Brain pericyte (primary cell): Measurements from ENCODE around the gene CEP55.

Source experiments
- DNase-seq: peaks from one replicate; pipeline ENCODE4 v3.0.0-alpha.2; 2012; ENCODE audit warnings: low read depth, low spot score

Gene CEP55

DNA sequence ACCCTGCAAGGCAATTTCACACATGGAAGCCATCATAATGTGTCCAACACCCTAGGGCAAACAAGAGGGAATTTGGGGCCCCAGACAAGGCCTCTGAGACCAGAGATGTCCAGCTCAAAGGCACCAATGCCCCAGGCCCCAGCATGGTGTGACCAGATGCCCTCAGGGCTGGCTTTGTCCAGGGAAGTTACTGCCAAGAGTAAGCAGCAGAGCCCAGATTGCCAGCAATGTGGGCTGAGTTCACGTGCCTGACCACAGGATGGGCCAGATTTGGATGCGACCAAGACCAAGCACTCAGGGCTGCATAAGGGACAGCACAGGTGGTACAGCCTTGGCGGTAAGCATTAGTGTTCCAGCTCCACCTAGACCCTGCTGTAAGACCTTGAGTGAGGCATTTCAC, 27.0 kb upstream of the CEP55 start:
- no peak for DNase-seq

- DNase-seq = peak; percentile 73
Measured at GRCh38 chr10:93471110-93471651, 25.2 kb upstream of the CEP55 start.

- no peak for DNase-seq
Measured at GRCh38 chr10:93473161-93473560, 23.3 kb upstream of the CEP55 start.

DNA sequence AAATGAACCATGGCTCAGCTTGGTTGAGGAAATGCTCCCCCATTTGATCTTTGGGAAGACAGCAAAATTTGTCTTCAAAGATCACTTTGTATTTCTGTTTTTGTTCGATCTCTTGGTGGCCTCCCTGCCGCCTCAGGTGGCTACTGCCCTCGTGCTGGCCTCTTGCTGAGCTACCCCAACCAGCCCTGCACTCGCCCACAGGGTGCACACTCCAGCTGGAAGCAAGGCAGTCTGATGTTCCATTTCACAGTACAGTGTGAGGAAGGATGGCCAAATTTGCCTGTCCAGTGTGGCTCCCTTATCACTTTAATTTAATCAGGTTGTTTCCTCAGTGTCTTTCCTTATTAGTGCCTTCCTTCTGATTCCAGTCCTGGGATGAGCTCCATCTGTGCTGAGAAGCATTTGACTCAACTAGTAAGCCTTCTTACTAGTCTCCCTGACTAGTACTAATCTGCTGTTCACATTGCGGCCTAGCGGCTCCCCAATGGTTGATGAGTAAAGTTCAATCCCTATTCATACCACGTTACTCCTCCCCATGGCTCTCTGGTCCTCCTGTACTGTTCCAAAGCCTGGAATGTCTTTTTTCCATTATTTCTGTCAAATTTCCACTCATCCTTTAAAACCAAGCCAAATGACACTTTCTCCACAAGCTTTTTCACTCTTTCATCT, 22.5 kb upstream of the CEP55 start:
- no peak for DNase-seq

- DNase-seq = no peak
Measured at GRCh38 chr10:93475227-93475626, 21.2 kb upstream of the CEP55 start.

- DNase-seq = no peak
Measured at GRCh38 chr10:93475871-93476270, 20.5 kb upstream of the CEP55 start.

DNA sequence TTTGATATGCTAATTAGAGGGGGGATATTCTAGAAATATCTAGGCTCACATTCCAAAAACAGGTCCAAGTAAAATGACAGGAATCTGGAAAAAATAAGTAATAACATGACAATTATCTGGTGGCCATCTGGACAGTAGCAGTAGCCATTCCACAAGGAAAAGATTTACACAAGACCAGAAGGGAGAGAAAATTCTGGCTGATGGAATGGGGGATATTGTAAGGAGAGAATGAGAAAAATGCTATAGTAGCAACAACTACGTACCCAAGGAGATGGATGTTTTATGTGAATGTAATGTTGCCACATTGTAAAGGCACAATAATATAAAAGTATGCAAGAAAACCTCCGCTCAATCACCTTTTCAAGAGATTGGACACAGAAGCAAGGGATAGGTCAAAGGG, 19.7 kb upstream of the CEP55 start:
- DNase-seq = no peak

- no peak for DNase-seq
Measured at GRCh38 chr10:93478873-93479272, 17.5 kb upstream of the CEP55 start.

GRCh38 chr10:93481637-93482144, 14.7 kb upstream of the CEP55 start:
- no peak for DNase-seq

GRCh38 chr10:93482145-93482834, 14.1 kb upstream of the CEP55 start, which contains the start of gene MYOF:
MYOF (minus strand) TSS chr10:93482334; CDS start chr10:93482194, 140 bp downstream.
- DNase-seq = peak; percentile 67

- DNase-seq = no peak
Measured at GRCh38 chr10:93485690-93486089, 10.7 kb upstream of the CEP55 start.

- no peak for DNase-seq
Measured at GRCh38 chr10:93488956-93489528, 7.4 kb upstream of the CEP55 start.

GRCh38 chr10:93491602-93492121, 4.8 kb upstream of the CEP55 start:
- no peak for DNase-seq

GRCh38 chr10:93493162-93493561, 3.2 kb upstream of the CEP55 start:
- DNase-seq = no peak

GRCh38 chr10:93494494-93494893, 1.9 kb upstream of the CEP55 start:
- DNase-seq = no peak

DNA sequence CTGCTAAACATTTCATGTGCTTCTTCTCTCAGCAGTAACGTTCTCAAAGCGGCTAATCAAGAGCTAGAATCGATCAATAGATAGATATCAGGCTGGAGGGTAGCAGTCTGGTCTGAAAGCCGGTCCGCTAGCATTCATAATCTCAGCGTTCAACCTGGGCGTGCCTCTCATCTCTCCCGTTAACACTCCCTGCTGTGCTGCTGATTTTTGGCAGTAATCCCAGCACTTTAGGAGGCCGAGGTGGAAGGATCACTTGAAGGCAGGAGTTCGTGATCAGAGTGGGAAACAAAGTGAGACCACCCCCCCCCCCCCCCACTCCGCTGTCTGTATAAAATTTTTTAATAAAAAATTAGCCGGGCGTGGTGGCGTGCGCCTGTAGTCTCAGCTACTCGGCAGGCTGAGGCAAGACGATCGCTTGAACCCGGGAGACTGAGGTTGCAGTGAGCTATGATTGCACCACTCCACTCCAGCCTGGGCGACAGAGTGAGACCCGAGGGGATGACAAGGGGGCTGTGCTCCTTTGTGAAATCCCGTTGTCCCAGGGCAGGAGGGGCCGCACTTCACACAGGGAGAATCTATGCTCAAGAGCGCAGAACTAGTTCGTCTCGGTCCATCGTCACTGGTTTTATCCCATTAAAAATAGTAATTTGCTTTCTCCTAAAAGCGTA, 624 bp upstream of the CEP55 start:
- no peak for DNase-seq

GRCh38 chr10:93498166-93498565, 1.8 kb downstream of the CEP55 start:
- DNase-seq = no peak

GRCh38 chr10:93501650-93502049, 5.2 kb downstream of the CEP55 start:
- DNase-seq = no peak

DNA sequence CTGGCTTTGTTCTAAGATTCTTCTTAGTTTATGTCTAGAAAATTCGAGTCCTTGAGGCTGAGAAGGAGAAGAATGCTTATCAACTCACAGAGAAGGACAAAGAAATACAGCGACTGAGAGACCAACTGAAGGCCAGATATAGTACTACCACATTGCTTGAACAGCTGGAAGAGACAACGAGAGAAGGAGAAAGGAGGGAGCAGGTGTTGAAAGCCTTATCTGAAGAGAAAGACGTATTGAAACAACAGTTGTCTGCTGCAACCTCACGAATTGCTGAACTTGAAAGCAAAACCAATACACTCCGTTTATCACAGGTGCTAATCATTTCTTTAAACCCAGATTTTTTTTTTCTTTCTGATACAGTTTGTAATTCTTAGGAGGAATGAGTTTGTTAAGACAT, 6.7 kb downstream of the CEP55 start:
- DNase-seq = no peak

DNA sequence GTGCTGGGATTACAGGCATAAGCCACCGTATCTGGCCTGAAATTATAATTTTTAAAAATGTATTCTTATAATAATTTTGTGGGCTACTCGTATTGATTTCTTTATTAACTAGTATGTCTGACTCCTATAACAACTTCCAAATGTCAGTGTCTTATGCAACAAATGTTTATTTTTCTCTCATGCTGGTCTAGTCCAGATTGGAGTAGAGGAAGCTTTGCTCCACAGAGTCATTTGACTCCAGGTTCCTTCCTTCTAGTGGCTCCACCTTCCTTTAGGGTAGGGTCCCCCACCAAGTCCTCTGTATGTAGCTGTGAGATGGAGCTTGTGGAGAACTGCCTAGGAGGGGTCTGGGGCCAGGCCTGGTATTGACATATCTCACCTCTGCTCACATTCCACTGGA, 8.7 kb downstream of the CEP55 start:
- no peak for DNase-seq

GRCh38 chr10:93509816-93510215, 13.4 kb downstream of the CEP55 start:
- DNase-seq = no peak

- DNase-seq = no peak
Measured at GRCh38 chr10:93512565-93512964, 16.2 kb downstream of the CEP55 start.
